HG02571 (cell line): ENCODE data around the gene MAD1L1.

Experiments used
- ATAC-seq: cut with Tn5 transposase; IDR thresholded peaks from one replicate; pipeline ENCODE4 v1.9.1; 2021; ENCODE audit warnings: mild to moderate bottlenecking, moderate library complexity; ENCODE audit not compliant: unreplicated experiment

The MAD1L1 gene

DNA sequence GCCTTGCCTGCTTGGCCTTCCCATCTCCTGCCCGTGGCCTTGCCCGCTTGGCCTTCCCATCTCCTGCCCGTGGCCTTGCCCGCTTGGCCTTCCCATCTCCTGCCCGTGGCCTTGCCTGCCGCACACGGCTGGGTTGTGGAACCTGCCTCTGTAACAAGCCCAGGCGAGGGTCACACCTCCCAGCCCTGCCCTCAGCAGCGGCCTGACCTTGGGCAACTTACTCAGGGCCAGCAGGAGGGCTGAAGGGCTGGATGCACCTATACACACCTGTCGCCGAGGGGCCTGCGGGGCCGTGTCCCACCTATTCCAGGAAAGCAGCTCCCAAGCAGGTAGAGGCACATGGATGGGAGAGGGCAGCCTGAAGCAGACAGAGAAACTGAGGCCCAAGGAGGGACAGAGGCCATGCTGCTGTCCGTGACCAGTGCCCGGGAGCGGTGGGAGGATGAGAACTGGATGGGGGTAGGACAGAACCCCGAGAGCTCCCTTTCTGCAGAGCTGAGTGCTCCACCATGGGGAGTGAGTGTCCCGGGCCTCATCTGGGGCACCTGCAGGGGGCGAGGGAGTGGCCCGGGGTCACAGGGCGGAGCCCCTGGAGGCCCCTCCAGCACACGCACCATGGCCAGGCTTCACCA, 285.0 kb downstream of the MAD1L1 start:
- no peak for ATAC-seq

DNA sequence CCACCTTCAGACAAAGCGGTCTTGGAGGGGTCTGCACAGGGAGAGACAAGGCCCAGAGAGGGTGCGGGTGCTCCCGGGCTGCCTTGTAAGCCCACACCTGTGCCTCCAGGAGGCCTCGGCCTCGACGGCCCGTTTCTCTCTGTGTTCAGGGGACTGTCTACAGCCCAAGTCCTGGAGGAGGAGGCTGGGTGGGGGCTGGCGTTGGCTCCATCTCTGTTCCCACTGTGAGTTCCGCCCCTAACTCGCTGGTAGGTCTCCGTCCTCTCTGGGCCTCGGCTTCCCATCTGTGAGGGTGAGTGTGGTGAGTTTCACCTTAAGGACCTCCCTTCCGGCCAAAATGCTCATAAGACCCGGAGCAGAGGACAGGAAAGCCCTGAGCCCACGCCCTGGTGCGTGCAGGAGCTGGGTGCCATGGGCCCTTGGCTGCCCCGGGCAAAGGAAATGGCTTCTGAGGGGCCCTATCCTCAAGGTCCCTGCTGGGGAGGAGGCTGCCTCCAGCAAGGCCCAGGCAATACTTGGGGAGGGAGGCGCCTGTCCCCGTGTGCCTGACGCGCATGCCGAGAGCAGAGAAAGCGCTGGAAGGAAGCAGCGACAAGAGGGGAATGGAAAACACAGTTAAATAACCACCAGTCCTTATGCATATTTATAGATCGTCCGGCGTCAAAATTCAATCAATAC, 285.8 kb downstream of the MAD1L1 start:
- ATAC-seq, result no peak

DNA sequence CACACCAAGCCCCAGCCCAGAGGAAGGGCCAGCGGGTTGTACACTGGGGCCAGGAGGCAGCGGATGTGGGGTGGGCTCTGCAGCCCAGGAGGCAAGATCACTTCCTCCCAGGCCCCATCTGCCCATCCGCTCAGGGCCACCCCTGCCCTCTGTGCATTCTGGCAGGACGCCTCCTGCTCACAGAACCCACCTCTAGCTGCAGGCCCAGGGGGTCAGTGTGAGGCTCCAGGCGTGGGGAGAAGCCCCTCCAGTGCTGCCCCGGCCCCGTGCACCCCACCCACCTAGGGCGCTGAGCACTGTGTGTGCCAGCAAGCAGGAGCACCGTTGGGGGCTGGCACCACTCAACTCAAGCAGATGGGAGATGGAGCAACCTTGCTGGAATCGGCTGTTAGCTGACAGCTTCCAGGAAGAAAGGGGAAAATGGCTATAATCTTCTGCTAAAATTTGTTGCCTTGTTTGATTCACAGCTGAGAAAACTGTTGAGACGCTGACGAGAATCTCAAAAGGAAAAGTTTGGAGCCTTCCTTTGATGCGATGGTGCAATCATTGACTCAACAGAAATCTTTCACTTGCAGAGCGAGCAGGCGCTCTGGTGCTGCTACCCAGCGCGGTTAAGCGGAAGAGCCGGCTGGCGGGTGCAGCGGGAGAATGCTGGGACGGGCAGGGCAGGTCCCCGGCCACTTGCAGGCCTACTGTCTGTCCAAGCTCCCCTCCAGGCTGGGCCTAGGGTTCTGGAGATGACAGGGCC, 286.5 kb downstream of the MAD1L1 start:
- ATAC-seq, result no peak

DNA sequence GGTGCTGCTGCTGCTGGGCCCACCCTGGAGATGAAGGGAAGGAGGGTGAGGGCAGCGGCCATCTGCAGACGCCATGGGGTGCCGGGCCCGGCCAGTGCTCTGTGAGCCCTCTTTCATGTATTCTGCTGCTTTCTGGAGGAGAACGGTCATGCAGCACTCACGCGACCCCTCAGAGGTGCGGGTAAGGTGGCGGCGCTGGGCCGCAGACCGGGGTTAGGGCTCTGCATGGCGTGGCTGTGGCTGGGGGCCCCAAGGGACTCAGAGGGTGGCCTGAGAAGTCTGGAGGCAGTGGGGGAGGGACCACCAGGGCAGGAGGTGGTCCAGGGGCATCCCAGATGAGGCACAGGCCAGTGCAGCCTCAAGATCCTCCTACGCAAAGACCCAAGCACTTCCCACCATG, 287.2 kb downstream of the MAD1L1 start:
- no peak for ATAC-seq

DNA sequence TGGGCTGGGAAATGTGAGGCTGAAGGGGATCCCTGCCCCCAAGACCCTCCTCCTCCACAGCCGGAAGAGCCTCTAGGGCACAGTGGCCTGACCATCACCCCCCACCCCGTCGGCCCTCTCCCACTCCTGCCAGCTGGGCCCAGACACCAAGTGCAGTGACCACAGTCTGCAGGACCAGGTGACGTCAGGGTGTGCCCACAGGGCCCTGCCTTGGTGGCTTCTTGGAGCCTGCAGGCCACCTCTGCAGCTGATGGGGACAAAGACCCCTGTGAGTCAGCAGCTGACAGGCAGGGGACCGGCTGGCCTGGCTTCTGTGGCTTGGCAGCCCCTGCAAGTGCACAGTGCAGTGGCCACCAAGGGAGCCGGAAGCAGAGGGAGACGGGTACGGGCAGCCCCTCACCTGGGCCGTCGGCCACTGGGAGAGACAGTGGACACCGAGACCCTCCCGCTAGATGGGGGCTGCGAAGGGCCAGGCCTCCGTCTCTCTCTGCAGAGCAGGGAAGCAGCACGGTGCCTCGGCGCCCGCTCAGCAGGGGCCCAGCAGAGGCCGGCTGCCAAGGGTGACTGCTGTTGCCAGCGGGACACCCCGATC, 288.0 kb downstream of the MAD1L1 start:
- no peak for ATAC-seq

DNA sequence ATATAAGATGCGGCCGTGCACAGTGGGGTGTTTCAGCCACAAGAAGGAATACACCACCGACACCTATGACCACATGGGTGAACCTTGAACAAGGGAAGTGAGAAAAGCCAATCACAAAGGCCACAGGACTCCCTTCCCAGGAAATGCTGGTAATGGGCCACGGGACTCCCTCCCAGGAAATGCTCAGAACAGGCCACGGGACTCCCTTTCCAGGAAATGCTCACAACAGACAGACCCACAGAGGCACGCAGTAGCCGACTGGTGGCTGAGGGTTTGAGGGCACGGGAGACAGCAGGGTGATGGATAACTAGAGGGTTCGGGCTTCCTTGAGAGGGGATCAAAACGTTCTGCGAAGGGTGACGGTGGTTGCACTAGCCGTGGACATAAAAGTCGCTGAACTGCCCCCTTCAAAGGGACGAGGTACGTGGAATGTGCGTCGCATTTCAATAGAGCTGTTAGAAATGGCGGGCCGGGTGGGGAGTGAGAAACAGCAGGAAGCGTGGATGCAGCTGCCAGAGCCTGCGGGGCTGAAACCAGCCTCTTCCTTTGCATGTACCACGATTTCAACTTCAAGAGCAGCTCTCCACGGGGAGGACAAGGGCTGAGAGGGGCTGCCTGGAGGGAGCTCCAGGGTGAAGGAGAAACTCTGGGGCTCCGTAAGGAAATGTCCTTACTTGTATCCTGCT, 288.7 kb downstream of the MAD1L1 start:
- ATAC-seq, result no peak

DNA sequence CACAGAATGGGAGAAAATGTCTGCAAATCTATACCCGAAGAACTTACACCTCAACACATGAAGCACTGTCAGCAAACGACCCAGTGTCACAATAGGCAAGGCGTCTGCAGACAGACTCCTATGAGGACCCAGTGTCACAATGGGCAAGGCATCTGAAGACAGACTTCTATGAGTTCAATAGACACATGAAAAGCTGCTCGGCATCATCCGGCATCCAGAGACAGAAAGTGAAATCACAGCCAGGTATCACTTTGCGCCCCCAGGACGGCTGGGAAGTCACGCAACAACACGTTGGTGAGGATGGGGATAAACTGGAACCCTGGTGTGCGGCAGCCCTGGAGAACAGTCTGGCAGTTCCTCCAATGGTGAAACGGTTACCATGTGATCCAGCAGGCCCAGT, 289.4 kb downstream of the MAD1L1 start:
- no peak for ATAC-seq

DNA sequence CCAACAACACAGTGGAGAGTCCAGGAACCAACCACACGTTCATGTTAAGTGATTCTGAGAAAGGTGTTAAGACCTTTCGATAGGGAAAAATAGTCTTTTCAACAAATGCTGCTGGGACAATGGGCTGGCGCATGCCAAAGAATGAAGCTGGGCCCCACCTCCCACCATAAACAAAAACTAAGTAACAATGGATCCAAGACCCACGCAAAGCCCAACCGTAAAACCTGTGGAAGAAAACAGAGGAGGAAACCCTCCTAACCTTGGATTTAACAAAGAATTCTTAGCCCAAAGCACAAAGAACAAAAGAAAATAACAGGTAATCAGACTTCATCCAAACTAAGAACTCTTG, 289.8 kb downstream of the MAD1L1 start:
- ATAC-seq, result no peak

DNA sequence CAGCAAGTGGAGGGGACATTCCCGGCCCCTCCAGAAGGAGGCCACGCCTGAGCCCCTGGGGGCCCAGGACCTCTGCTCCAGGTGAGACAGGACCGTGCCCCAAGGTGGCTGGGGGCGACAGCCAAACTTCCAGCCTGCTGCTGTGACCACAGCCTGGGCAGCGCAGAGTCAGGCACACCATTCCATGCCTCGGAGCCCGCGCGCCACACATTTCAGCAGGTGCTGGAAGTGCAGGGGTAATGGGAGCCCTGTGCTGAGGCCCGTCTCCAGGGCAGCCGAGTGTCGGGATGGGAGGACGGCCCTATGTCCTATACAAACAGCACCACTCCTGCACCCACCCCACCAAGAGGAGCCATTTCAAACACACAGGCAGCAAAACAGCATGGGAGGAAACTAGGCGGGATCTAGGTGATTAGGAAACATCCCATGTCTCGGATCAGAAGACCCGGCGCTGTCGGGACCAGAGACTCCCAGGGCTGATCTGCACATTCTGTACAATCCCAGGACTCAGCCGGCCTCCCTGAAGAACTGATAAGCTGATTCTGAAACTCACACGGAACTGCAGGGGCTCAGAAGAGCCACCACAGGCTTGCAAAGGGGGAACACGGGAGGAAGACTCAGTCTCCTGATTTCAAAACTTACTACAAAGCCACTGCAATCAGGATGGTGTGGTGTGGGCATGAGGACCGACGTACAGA, 290.4 kb downstream of the MAD1L1 start:
- ATAC-seq, result no peak

DNA sequence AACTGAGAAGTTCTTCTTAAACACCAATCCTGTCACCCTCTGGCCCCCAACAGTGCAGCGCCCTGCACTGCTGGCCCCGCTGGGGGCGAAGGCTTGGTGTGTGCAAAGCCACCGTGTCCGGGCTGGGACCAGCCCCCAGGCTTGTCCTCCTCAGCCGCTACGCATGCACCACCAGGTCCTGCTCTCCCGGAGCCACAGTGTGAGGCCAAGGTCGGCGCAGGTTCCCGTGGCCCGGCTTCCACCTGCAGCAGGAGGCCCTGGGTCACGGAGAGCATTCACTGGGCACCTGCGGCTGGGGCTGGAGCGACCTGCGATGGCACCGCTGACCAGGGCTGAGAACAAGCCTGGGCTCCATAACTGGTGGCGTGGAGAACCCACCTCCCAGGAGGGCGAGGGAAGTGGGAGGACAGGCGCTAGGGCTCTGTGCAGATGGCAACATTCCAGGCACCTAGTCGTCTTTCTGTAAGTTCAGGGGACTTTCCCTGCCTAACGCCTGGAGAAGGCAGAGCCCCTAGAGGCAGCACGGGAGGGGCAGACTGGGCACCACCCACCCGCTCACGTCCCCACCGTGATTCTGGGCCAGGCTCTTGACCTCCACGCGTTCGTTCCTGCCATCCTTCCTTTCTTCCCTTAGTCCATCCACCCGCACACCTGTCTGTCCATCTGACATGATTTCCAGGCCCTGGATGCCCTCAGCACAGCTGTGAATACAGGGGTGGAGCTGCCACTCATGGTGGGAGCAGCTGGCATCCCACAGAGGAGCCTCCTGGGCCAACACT, 291.1 kb downstream of the MAD1L1 start:
- ATAC-seq, result no peak

DNA sequence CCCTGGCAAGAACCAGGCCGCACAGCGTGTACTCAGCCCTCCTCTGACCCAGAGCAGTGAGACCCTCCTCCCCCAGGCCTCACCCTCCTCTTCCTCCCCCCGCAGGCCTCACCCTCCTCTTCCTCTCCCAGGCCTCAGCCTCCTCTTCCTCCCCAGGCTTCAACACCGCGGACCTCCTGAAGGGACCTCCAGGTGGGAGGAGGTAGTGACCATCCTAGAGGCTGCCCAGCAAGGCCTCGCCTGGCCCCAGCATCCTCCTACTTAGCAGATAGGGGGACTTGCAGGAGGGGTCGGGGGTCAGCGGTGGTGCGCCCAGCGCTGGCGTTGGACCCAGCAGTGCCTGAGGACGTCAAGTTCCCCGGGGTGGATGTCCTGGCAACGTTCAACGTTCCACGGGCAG, 291.9 kb downstream of the MAD1L1 start:
- no peak for ATAC-seq

DNA sequence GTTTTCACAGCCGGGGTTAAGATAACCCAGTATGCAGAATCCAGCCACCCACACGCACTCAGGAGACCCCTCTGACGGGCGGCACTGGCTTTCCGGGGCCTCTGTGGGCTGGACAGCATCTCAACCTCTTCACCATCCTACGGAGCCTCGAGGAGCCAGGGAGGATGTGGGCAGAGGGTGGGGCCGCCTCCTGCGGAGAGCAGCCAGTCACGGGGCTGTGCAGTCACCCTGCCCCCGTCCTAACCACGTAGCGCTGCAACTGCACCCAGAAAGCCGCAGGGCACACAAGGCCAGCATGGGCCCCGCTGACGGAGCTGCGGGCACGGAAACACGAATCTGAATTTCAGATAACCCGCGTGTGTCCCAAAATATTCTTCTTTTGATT, 292.4 kb downstream of the MAD1L1 start:
- peak; percentile 83 for ATAC-seq

DNA sequence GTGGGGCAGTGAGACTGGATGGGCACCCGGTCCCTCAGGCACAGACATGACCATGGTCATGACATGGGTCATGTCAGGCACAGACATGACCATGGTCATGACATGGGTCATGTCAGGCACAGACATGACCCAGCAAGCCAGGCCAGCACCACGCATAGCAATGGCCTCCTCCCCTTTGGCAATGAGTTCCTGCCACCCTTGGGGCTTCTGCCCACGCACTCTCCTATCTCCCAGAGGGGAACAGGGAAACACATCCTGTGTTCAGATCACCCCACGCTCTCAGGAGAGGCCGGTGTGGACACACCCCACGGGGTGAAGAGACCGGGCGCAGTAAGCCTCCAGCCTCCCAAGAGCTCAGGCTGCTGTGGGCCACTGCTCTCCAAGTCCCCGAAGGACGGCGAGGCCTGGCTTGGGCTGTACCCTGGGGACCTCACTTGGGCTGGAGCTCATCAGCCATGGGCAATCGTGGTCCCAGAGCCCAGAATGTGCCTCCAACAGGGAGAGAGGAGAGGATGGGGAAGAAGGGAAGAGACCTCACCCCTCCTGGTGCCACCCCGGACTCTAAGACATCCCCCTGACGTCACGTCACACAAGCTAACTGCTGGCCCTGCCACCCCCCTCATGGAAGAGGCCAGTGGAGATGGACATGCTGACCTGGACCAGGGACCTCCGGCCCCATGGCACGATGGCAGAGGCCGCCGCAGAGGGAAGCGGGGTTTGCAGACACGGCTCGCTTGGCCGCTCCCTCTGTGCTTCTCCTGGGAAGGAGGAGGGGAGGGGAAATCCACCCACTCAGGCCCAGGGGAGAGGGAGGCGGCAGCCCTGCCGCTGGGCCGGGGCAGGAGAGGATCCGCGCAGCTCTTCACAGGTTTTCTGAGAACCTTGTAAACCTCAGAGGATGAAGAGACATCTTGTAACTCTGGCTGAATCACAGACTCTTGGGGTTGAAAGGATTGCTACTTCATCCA, 293.0 kb downstream of the MAD1L1 start:
- peak; percentile 21 for ATAC-seq

DNA sequence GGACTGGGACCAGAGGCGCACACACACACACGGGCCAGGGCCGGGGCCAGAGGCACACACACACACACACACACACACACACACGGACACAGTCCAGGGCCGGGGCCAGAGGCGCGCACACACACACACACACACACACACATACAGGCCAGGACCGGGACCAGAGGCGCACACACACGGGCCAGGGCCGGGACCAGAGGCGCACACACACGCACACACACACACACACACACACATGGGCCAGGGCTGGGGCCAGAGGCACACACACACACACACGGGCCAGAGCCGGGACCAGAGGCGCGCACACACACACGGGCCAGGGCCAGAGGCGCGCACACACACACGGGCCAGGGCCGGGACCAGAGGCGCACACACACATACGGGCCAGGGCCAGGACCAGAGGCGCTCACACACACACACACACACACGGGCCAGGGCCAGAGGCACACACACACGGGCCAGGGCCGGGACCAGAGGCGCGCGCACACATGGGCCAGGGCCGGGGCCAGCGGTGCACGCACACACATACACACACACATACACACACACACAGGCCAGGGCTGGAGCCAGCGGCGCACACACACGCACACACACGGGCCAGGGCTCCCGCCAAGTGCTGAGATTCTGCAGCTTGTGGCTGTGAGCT, 293.8 kb downstream of the MAD1L1 start:
- ATAC-seq, result no peak

DNA sequence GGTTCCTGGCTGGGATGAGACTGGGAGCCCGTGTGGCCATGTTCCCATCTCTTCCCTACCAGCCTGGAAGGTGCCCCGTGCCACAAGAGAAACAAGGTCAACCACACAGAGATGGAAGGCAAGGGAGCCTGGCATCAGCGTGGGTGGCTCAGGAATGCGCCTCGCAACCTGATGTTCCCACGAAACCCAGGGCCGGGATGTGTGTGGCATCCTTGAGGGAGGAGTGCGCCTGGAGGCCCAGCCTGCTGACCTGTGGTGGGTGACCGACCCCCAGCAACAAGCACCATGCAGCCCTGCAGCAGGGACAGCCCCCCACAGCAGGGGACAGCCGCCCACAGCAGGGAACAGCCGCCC, 295.5 kb downstream of the MAD1L1 start:
- no peak for ATAC-seq

DNA sequence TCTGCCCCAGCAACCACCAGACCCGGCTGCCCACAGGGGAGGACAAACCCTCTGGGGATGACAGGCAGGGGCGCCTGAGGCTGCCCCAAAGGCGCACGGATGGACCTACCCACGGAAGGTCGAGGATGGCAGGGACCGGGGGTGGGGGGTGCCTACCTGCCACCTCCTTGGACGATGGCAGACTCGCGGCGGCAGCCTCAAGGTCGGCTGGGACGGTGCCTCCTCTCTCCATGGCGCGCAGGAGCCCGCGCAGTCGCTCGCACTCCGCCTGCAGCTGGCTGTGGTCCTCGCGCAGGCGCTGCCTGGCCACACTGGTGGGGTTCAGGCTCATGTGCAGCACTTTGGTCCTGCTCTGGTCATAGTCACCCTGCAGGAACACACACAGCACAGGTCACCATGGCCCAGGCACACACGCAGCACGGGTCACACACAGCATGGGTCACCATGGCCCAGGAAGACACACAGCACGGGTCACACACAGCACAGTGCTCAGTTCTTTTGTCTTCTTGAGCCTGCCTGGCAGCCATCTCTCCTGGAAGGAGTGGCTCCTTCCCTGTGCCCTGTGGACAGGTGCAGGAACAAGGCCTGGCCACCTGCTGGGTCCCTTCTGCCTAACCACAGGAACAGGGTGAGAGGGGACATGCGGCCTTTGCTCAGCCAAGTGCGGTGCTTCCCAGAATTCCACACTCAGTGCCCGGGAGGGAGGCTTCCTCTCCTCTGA, 296.1 kb downstream of the MAD1L1 start:
- no peak for ATAC-seq

DNA sequence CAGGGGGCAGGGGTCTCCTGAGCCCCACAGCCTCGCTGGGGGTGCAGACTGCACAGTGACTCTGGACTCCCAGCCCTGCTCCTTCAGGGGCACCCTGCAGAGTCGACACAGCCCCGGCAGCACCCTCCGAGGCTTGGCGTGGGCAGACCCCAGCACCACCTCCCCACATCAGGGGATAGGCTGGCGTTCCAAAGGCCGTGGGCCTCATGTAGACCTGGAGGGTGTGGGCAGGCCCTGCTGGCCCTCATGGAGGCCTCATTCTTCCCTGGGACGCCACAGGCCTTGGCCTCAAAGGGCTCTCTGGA, 296.8 kb downstream of the MAD1L1 start:
- no peak for ATAC-seq
